Activated naive CD8-positive, alpha-beta T cell treated with anti-CD3 and anti-CD28 coated beads, Interleukin-2, amount 10 ng/mL, durations not matched to agents 7 days and 5 days (primary cell): ENCODE measurements around the gene NELFA. TPM values are rescaled to one million over a fixed set of nuclear protein-coding genes. Genes with fewer than 3 reads are reported as not detected.
"Not testable (repeated sequence)": the region's sequence is repeated elsewhere in the genome, so short reads cannot be mapped to it uniquely, and the experiment has no call there.

ENCODE experiments used
- ATAC-seq: fragments of 150-1000 bp; cut with Tn5 transposase; one replicate; pipeline ENCODE4 v1.10.0; 2021; ENCODE audit warnings: low read depth, moderate library complexity
- POLR2A ChIA-PET: fragments of 350-600 bp; sonication (Branson Sonifier 250); formaldehyde crosslinking; loops from one replicate; lab custom pipeline; 2021; ENCODE audit warnings: antibody characterized with exemption; lab: Charles Lee
- DNase-seq: peaks from one replicate; pipeline ENCODE4 v3.0.0; 2021
- H3K27ac Mint-ChIP-seq: one replicate; pipeline ENCODE4 v1.8.0; 2022; ENCODE audit warnings: mild to moderate bottlenecking, mixed read lengths
- H3K27me3 Mint-ChIP-seq: one replicate; pipeline ENCODE4 v1.8.0; 2022; ENCODE audit warnings: mild to moderate bottlenecking, moderate library complexity, mixed read lengths
- H3K36me3 Mint-ChIP-seq: one replicate; pipeline ENCODE4 v1.8.0; 2021; ENCODE audit warnings: mild to moderate bottlenecking, mixed read lengths
- H3K4me1 Mint-ChIP-seq: one replicate; pipeline ENCODE4 v1.8.0; 2021; ENCODE audit warnings: mixed read lengths
- H3K4me3 Mint-ChIP-seq: one replicate; pipeline ENCODE4 v1.8.0; 2022; ENCODE audit warnings: mild to moderate bottlenecking, moderate library complexity, mixed read lengths
- H3K9me3 Mint-ChIP-seq: one replicate; pipeline ENCODE4 v1.8.0; 2021; ENCODE audit warnings: mixed read lengths
- total RNA-seq, 2 experiments: library from RNA; stranded (reverse); gene quantifications; one replicate each; pipeline ENCODE4 v1.2.3, GENCODE V29; 2021

NELFA gene
- total RNA-seq, 2 experiments from 2014 or later: 41.9 to 43.9 TPM

DNA sequence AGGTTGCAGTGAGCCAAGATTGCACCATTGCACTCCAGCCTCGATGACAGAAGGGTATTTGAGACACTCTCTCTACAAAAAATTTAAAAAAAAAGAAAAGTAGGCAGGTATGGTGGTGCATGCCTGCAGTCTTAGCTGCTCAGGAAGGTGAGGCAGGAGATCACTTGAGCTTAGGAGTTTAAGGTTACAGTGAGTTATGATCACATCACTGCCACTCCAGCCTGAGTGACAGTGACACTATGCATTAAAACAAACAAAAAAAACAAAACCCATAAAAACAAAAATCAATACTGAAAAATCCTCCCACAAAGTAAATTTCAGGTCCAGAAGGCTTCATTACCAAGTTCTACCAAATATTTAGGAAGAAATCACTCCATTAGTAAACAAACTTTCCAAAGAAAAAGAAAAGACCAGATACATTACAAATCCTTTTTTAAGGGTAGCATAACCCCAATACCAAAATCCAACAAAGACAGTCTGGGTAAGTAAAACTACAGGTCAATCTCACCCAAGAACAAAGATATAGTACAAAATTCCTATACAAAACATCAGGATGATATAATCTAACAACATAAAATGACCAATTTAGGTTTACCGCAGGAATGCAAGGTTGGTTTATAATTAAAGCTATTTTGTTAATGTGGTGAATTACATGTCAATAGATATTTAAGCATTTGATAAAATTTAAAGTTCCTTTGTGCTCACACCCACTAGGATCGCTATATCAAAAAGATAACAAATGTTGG is 11.7 kb downstream of the NELFA start:
- Mint-ChIP-seq H3K27ac (no peak overlapping the region), H3K9me3 (peaks cover 23% of the 10 kb centered on the region), H3K27me3 (no peaks in the 10 kb centered on the region), H3K36me3 (peaks cover 65% of the 10 kb centered on the region), H3K4me1 (no peaks in the 10 kb centered on the region), H3K4me3 (no peak overlapping the region)
- POLR2A ChIA-PET: no interaction called here
- no peak for ATAC-seq
- DNase-seq: no peak

DNA sequence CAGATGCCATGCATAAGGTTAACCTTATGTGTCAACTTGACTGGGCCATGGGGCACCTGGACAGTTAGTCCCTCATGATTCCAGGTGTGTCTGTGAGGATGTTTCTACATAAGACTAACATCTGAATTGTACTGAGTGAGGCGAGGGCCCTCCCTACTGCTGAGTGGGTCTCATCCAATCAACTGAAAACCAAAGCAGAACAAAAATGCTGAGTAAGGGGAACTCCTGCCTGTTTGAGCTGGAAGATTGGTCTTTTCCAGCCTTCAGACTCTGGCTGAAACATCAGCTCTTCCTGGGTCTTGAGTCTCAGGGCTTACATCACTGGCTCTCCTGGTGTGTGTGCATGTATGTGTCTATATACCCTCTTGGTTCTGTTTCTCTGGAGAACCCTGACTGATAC is 13.8 kb downstream of the NELFA start:
- no peak overlapping the region for H3K27ac Mint-ChIP-seq
- DNase-seq: no peak
- H3K9me3 Mint-ChIP-seq: peaks cover 16% of the 10 kb centered on the region
- no peak overlapping the region for H3K4me3 Mint-ChIP-seq
- no peaks in the 10 kb centered on the region for H3K27me3 Mint-ChIP-seq
- peaks cover 45% of the 10 kb centered on the region for H3K36me3 Mint-ChIP-seq
- ATAC-seq: no peak
- POLR2A ChIA-PET: no interaction called here
- H3K4me1 Mint-ChIP-seq: no peaks in the 10 kb centered on the region

GRCh38 chr4:1993718-1994516 is 14.9 kb downstream of the NELFA start:
- ATAC-seq, H3K27ac Mint-ChIP-seq, DNase-seq, H3K4me3 Mint-ChIP-seq, POLR2A ChIA-PET, H3K4me1 Mint-ChIP-seq, H3K27me3 Mint-ChIP-seq: not testable (repeated sequence)
- peaks cover 11% of the 10 kb centered on the region for H3K9me3 Mint-ChIP-seq
- peaks cover 35% of the 10 kb centered on the region for H3K36me3 Mint-ChIP-seq

GRCh38 chr4:1993169-1993516 is 15.6 kb downstream of the NELFA start:
- POLR2A ChIA-PET: no interaction called here
- H3K27ac Mint-ChIP-seq: no peak overlapping the region
- no peaks in the 10 kb centered on the region for H3K27me3 Mint-ChIP-seq
- no peak for DNase-seq
- H3K4me3 Mint-ChIP-seq: no peak overlapping the region
- peaks cover 27% of the 10 kb centered on the region for H3K36me3 Mint-ChIP-seq
- peaks cover 11% of the 10 kb centered on the region for H3K9me3 Mint-ChIP-seq
- ATAC-seq: no peak
- H3K4me1 Mint-ChIP-seq: no peaks in the 10 kb centered on the region

- Mint-ChIP-seq H3K27ac (no peak overlapping the region), H3K4me3 (no peak overlapping the region), H3K4me1 (no peaks in the 10 kb centered on the region), H3K9me3 (peaks cover 8% of the 10 kb centered on the region), H3K36me3 (peaks cover 22% of the 10 kb centered on the region), H3K27me3 (no peaks in the 10 kb centered on the region)
- DNase-seq (no peak), ATAC-seq (no peak)
- POLR2A ChIA-PET: no interaction called here
Measured at GRCh38 chr4:1992468-1993168, 16.2 kb downstream of the NELFA start.

- H3K27me3 Mint-ChIP-seq: no peaks in the 10 kb centered on the region
- DNase-seq (no peak), ATAC-seq (no peak)
- peaks cover 6% of the 10 kb centered on the region for H3K9me3 Mint-ChIP-seq
- H3K4me1 Mint-ChIP-seq: no peaks in the 10 kb centered on the region
- POLR2A ChIA-PET: no interaction called here
- no peak overlapping the region for H3K4me3 Mint-ChIP-seq
- peaks cover 15% of the 10 kb centered on the region for H3K36me3 Mint-ChIP-seq
- H3K27ac Mint-ChIP-seq: no peak overlapping the region
Measured at GRCh38 chr4:1991596-1992434, 17.0 kb downstream of the NELFA start.

GRCh38 chr4:1991087-1991486 is 17.7 kb downstream of the NELFA start:
- H3K36me3 Mint-ChIP-seq: peaks cover 8% of the 10 kb centered on the region
- no peak overlapping the region for H3K4me3 Mint-ChIP-seq
- POLR2A ChIA-PET: no interaction called here
- no peak for DNase-seq
- no peaks in the 10 kb centered on the region for H3K4me1 Mint-ChIP-seq
- no peaks in the 10 kb centered on the region for H3K27me3 Mint-ChIP-seq
- no peak for ATAC-seq
- H3K27ac Mint-ChIP-seq: no peak overlapping the region
- peaks cover 3% of the 10 kb centered on the region for H3K9me3 Mint-ChIP-seq

DNA sequence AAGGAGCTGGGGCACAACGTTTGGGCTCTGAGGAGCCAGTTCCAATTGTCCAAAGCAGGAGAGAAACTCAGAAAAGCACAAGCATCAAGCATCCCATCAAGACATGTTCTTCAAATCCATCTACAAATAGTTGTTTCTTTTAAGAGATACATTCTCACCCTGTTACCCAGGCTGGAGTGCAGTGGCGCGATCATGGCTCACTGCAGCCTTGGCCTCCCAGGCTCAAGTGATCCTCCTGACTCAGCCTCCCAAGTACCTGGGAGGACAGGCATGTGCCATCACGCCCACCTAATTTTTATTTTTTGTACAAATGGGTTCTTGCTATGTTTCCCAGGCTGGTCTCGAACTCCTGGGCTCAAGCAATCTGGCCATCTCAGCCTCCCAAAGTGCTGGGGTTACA is 18.1 kb downstream of the NELFA start:
- no peak overlapping the region for H3K4me3 Mint-ChIP-seq
- POLR2A ChIA-PET: no interaction called here
- H3K27ac Mint-ChIP-seq: no peak overlapping the region
- H3K4me1 Mint-ChIP-seq: no peaks in the 10 kb centered on the region
- H3K9me3 Mint-ChIP-seq: no peaks in the 10 kb centered on the region
- H3K36me3 Mint-ChIP-seq: peaks cover 4% of the 10 kb centered on the region
- H3K27me3 Mint-ChIP-seq: no peaks in the 10 kb centered on the region
- DNase-seq (no peak), ATAC-seq (no peak)

DNA sequence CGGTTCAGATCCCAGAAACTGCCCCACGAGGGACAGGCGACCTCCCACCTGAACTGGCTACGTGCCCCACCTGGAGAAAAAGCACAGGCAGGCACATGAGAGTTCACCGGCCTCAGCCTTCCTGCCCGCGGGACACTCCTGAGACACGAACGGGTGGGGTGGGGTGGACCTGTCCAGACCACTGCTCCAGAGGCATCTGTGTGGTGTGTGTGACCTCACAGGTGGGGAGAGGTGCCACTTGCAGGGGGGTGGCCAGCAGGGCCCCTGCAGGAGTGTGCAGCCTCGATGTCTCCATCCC is 18.5 kb downstream of the NELFA start:
- POLR2A ChIA-PET: no interaction called here
- Mint-ChIP-seq H3K4me3 (no peak overlapping the region), H3K36me3 (peaks cover 2% of the 10 kb centered on the region), H3K9me3 (no peaks in the 10 kb centered on the region), H3K4me1 (no peaks in the 10 kb centered on the region), H3K27me3 (no peaks in the 10 kb centered on the region), H3K27ac (no peak overlapping the region)
- DNase-seq: no peak
- ATAC-seq: no peak

DNA sequence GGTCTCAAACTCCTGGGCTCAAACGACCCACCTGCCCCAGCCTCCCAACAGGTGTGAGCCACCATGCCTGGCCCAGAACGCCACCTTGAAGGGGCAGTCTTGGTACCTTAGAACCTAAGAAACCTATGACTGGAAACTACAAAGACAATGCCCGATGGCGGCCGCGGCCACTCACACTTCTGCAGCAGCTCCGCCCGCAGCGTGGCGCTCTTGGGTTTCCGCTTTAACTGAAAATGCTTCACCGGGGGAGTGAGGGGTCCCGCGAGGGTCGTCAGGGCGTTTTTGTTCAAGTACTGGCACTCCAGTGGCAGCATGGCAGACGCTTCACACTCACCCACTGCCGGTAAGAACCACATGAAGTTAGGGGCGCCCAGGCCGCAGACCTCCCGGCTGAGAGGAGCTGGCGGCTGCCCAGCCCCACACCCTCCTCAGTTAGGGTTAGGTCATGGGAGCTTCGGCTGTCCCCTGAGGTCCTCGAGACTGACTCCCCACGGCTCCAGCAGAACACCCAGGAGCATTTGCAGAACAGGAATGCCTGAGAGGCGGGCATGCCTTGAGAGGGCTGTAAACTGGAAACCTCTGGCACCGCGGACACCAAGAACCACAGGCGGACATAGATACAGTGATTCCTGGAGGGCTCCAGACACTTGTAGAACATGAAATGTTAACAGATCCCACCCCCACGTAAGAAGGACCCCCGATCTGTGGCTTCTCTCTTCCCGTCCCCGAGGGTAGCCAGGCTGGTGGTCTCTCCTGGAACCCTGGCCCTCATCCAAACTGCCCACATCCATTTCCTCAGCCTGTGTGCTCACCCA is 19.0 kb downstream of the NELFA start:
- Mint-ChIP-seq H3K27me3 (no peaks in the 10 kb centered on the region), H3K9me3 (no peaks in the 10 kb centered on the region), H3K36me3 (no peaks in the 10 kb centered on the region), H3K27ac (no peak overlapping the region), H3K4me3 (no peak overlapping the region), H3K4me1 (no peaks in the 10 kb centered on the region)
- no peak for DNase-seq
- no peak for ATAC-seq
- POLR2A ChIA-PET: no interaction called here

DNA sequence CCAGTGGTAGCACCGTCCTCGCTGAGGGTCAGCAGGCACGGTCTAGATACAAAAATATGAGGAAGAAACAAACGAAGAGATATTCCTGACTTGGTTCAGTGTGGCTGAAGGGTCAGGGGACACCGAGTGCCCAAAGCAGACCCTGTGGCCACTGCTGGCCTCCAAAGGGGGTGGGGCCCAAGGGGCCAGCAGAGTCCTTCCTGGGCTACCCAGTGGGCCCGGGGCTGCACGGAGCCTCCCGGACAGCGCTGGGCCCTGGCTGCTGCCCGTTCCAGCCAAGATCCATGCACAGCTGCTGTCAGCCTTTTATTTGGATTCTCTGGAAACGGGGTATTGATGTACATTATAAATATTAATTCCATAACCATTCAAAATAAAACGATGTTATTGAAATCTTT is 20.4 kb downstream of the NELFA start:
- DNase-seq: no peak
- Mint-ChIP-seq H3K36me3 (no peaks in the 10 kb centered on the region), H3K4me1 (no peaks in the 10 kb centered on the region), H3K27ac (no peak overlapping the region), H3K4me3 (no peak overlapping the region), H3K27me3 (no peaks in the 10 kb centered on the region), H3K9me3 (no peaks in the 10 kb centered on the region)
- POLR2A ChIA-PET: no interaction called here
- no peak for ATAC-seq

GRCh38 chr4:1987721-1988326 is 20.9 kb downstream of the NELFA start:
- Mint-ChIP-seq H3K27me3 (no peaks in the 10 kb centered on the region), H3K9me3 (no peaks in the 10 kb centered on the region), H3K27ac (no peak overlapping the region), H3K4me1 (no peaks in the 10 kb centered on the region), H3K4me3 (no peak overlapping the region), H3K36me3 (no peaks in the 10 kb centered on the region)
- DNase-seq (no peak), ATAC-seq (no peak)
- POLR2A ChIA-PET: no interaction called here
